ENCODE measurements around the gene PI4K2A. TPM values are rescaled to one million over a fixed set of nuclear protein-coding genes. Genes with fewer than 3 reads are reported as not detected.
A peak's percentile ranks its signal among the peaks of the same experiment; 100 is the strongest.

PI4K2A gene
- total RNA-seq, 1 donor from 2014 or later = 8.7 TPM

DNA sequence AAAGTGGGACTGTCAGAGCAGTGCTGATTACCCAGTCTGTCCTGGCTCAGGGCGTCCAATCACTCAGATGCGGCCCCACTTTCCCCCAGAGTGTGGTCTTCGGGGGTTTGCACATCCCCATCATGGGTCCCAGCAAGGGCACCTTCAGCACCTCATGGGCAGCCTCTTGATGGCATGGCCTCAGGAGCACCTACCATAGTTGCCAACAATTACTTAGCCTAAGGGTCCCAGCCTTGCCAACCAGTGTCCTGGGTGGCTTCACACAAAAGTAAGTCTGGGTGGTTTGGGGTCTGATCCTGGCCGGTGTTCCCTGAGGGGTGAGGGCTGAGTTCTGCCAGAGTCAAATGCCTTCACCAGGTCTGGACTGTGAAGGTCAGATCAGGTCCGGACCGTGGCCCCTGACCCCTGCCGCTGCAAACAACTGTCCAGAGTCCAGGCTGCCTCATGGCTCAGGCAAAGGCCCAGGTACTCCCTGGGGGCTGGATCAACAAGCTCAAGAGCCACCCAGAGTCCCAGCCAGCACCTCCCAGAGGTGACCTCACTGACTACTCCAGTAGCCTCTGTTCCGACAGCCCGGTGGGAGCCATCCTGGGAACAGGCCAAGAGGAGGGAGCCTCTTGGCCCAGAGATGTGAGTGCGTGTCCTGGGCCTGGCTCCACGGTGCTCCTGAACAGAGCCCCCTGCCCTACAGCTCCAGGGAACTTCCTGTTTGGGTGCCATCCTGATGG lies 66.8 kb downstream of the PI4K2A start:
- no peak for DNase-seq

DNA sequence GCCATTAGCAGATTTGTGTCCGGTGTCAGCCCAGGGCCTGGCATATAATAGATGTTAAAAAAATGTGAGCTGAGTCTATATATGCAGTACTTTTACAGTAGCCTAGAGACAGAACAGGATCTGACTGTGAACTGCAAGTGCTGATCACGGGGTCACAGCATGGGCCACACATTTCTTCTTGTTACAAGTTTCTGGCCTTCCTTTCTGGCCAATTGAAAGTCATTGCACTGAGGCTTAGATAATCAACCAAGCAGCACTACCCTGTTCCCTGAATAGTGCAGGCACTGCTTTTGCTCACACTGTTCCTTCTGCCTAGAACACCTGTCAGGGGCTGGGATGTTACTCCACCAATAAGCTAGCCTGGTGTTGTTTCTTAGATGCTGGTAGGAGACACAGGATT lies 67.7 kb downstream of the PI4K2A start:
- no peak for DNase-seq

DNA sequence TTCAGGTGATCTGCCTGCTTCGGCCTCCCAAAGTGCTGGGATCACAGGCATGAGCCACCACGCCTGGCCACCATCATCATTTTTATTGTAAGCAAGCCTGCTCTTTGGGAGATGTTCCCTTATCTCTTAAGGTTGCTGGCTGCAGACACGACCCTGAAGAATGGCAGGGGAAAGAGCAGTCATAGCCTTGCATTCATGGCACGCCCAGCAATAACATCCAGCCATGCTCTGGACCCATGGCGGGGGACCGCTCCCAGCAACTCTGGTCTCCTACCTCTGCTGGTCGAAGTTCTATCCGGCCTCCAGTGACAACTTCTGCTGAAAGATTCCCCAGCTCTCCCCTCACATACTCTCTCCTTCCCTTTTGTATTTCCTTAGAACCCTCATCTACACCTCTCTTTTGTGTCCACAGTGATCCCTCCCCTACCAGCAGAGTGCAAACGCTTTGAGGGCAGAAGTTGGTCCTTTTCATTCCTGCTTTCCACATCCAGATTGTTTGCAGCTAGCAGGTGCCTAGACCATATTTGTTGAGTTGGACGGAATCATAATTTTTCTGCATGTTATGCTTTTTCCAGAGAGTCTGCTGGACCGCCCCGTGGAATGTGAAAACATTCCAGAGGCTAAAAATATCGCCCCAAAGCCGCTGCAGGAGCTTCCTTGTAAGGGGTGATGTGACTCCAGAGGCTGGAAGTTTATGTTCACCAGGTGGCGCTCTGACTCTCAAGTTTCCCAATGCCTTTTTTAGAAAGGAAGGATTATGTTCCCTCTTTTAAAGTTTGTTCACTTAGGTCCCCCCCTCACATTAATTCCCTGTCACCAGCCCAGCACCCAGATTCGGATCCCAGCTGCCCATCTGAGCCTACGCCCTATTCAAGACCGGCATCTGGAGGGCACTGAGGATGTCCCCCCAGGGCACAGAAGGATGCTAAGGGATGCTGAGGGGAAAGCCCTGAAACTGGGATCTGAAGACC lies 68.8 kb downstream of the PI4K2A start:
- DNase-seq = no peak

DNA sequence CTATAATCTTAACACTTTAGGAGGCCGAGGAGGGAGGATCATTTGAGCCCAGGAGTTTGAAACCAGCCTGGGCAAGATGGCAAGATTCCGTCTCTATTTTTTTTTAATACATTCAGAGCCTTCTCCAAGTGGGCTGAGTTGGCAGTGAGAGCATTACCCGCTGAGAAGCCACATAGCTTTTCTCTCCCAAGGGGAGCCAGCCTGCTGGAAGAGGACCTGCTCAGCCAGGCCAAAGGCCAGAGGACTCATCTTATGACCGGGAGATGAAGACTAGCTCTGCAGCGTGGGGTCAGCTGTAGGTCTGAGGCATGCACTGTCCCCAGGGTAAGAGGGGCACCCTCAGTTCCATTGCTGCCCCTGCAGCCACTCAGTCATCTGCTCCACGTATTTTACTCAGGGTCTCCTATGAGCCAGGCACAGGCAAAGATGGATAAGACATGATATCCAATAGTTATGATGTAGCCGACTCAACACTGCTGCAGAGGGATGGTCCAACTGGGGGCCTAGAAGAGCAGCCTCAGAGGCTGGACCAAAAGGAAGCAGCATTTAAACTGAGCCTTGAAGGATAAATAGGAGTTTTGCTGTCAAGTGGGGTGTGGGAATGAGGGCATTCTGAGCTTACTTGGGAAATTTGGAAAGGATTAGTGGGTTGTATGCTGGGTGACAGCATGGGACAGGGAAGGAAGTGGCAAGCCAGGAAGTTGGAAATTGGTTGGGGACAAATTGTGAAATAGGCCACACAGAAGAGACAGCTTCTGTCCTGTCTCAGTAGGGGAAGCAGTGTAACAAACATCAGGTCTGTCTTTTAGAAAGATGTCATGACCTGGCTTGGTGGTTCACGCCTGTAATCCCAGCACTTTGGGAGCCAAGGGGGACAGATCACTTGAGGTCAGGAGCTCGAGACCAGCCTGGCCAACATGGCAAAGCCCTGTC lies 71.4 kb downstream of the PI4K2A start:
- no peak for DNase-seq

DNA sequence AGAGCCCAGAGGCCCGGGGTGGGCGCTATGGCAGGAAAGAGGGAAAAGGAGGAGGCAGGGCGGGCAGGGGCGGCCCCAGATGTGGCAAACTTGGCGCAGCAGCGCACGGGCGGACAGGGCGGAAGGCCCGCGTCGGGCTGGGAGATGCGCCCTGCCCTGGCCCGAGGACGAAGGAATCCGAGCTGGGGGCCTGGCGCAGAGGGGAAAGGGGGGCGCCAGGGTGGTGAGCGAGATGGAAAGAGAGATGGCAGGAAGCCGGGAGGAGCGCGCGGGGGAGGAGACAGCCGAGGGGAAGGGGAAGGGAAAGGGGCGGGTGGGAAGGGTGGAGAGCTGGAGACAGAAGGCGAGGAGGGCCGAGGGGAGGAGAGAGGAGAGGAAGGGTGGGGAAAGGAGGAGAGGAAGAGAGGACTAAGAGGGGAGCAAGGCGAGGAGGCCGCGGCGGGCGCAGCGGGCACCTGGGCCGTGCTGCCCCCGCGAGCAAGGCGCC lies 72.9 kb downstream of the PI4K2A start, which contains the start of gene MARVELD1:
MARVELD1 (plus strand) TSS at position 392 of the 487 bp plus-strand sequence. CDS start 147 bp downstream, outside the sequence.
- no peak for DNase-seq

DNA sequence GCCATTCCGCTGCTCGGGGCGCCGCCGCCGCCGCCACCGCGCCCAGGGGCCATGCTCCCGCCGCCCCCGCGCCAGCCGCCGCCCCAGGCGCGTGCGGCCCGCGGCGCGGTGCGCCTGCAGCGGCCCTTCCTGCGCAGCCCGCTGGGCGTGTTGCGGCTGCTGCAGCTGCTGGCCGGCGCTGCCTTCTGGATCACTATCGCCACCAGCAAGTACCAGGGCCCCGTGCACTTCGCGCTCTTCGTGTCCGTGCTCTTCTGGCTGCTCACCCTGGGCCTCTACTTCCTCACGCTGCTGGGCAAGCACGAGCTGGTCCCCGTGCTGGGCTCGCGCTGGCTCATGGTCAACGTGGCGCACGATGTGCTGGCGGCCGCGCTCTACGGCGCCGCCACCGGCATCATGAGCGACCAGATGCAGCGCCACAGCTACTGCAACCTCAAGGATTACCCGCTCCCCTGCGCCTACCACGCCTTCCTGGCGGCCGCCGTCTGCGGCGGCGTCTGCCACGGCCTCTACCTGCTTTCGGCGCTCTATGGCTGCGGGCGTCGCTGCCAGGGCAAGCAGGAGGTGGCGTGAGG lies 73.4 kb downstream of the PI4K2A start:
- peak; percentile 70 for DNase-seq

DNA sequence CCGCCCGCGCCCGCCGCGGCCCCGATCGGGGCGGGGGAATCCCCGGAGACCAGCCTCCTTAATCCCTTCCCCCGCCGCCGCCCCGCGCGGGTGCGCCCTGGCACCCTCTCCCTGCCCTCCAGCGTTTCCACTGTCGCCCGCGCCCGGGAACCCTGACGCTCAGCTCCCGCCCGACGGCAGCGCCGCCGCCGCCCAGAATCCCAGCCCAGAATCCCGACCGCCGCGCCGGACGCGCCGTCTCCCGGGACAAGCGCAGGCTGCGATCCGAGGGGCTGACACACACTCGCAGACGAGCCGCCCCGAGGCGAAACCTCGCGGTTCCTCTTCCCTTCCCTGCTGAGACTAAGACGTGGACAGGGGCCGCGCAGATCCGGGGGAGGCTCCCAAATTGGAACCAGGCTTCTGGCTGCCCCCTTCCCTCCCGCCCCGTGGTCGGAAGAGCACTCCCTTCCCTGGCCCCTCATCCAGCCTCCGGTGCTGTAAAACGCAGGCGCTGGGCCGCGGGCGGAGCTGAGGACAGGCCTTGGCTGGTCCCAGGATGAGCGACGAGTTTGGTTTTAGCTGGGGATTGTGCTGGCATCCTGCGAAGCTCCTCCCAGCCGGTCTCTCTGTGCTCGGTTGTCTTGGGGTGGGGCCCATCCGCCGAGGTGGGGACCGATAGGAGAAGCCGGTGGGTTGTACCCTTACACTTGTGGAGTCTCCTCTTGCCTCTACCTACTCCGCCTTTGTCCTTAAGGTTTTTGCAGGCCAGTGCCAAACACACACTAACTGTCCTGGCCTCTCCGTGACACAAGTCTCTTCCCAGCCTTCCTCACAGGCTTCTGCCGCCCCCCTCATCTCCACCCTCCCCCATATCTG lies 74.2 kb downstream of the PI4K2A start:
- DNase-seq = no peak

DNA sequence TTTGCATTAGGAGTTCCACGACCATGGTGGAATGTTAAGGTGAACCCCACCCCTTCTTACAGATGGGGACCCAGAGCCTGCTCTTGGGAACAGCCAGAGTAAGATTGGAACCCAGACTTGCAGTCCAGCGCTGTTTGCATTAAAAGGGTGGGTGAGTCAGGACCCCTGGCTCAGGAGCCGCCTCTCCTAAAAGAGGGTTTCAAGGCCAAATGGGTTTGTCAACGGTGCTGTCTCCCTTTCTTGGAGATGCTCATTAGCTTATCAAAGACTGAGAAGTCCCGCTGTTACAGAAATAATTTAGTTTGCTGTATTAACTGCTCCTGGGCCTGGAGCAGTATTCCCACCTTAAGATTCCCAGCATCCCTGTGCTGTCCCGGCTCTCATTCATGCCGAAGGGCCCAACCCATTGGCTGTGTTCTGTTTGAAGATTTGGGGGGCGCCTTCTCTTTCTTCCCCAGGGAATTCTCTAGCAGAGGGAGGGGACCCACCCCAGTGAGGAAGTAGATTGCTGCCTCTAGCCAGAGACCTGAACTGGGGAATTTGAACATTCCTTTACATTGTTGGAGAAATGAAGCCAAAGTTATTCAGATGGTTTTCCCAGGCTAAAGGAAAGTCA lies 74.9 kb downstream of the PI4K2A start:
- no peak for DNase-seq

DNA sequence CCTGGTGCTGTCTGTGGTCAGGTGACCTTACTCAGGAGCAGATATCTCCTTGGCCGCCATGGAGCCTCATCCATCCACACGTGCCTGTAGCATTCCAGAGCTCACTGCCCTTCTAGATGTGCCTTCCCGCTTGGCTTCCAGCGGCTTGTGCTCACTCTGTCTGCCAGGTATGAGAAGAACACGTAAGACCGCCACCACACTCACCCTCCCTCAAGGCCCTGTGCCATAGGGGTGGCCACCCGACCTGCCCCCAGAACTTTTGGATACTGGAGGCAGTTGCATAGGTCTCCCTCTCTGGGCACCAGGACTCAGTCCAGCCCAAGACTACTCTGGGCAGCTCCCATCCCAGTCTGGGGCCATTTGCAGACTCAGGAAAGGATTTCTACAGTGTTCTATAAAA lies 77.2 kb downstream of the PI4K2A start:
- no peak for DNase-seq

DNA sequence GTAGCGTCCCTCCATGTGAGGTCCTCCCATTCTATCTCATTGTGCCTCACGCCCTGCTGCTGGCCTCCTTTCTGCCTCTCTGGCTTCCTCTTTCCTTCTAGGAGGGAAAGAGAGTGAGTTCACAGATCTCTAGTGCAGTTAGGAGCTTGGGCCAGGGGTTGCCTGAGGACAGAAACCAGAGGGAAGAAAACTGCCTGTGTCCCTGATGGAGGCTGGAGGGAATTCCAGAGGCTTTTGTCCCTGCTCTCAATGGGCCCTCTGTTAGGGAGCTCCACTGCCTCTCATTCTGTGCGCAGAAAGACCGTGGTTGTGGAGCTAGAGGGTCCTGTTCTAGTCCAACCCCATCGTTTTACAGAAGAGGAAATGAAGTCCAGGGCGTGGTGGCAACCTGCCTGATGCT lies 77.7 kb downstream of the PI4K2A start:
- DNase-seq = peak; percentile 14

DNA sequence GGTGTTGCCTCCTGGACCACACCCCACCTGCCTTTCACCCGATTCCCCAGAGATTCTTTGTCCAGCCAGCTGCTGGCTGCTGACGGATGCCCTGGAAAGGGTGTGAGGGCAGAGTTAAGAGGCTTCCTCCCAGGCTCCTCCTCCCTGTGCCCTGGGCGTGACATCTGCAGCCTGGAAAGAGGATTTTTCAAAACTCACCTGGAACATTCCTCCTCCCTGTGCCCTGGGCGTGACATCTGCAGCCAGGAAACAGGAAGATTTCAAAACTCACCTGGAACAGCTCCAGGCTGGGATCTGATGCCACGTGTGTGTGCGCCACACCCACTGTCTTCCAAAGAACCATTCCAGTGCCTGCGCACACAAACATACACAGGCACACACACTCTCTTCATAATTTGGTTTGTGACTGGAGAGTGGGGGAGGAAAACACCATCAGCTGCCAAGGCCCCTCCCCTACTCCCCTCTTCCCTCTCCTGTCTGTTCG lies 78.2 kb downstream of the PI4K2A start:
- DNase-seq = no peak

DNA sequence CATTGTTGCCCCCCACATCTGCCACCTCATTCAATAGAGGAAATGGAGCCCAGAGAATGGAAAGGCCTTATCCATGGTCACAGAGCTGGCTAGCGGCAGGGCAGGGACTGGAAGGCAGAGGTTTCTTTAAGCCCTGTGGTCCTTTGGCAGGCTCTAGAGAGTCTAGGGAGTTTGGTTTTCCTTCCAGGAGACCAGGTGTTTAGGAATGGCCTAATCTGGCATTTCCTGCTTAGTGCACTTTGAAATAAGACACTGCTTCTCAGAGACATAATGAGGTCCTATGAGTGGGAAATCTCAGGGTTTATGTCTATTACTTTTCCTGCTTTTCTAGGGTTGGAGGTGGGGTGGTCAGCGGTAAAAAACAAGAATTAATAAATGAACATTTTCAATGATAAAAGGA lies 79.1 kb downstream of the PI4K2A start:
- DNase-seq = no peak

DNA sequence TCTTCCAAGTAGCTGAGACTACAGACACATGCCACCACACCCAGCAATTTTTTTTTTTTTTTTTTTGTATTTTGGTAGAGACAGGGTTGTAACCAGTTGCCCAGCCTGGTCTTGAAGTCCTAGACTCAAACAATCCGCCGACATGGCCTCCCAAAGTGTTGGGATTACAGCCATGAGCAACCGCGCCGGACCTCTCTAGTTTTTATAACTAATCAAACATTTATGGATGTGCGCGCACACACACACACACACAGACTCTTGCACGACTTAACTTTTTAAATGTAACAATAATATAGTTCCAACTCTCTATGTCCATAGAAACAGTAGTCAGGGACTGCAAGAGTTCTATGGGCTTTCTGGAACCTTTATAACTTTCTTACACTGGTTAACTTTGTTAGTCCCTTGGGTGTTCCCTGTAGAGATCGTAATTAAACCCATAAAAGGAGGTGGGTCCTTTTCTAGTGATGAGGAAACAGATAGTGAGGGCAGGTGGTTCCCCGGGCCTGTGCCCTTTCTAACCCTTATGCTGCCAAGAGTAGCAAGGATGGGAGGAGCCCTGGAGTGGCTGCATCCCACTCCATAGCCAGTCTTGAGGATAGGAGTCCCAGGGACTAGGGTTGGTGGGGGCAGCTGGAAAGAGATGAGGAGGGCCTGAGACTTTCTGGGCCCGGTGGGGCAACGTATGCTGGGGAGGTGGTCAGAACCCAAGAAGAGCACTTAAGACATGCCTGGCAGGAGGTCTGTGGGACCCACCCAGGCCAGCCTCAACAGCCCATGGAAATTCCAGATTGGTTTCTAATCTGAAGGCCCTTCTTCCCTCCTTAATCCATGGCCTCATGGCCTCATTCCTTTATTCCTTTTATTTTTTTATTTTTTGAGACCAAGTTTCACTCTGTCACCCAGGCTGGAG lies 81.7 kb downstream of the PI4K2A start:
- DNase-seq = no peak

DNA sequence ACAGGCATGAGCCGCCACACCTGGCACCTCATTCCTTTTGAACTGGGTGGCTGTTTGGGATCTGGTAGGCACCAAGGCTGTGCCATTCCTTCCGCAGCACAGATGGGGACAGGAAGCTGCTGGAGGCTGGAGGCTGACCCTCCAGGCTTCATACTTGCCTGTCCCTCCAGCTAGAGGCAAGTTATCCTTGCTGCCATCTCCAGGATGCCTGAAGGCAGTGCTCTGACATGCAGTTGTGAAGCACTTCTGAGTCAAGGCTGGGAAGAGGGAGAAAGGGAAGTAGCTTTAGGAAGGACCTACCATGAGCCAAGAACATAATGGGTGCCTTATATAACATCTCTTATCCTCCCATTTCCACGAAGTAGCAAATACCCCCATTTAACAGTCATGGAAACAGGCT lies 82.5 kb downstream of the PI4K2A start:
- DNase-seq = no peak

DNA sequence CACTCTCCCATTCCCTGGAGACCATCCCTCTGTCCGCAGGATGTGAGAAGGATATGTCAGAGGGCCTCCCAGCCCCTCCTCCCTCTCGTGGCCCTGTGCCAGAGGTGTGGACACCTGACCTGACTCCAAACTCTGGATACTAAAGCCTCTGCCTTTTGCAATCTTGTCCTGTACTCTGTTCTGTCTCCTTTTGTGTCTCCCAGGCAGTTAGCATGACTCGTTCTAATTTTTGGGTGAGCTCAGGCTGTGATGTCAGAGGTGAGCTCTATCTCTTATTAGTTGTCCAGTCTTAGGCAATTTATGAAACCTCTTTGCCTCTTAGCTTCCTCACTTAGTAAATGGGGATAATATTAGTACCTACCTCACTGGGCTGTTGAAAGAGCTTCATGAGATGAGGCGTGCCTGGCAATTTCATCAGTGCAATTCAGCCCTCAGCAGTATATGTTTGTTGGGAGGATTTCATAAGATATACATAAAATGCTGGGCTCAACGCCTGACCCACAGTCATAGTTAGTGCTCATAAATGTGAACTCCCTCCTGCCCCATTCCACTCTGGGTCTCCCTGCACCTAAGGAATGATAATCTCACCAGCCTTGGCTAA lies 84.0 kb downstream of the PI4K2A start:
- DNase-seq = no peak

Measured in occipital lobe (tissue), 2 donors.